ENCODE results near the gene CYP4F11.
A peak's percentile ranks its signal among the peaks of the same experiment; 100 is the strongest.
"Not testable (repeated sequence)": the region's sequence is repeated elsewhere in the genome, so short reads cannot be mapped to it uniquely, and the experiment has no call there.

The CYP4F11 gene

GRCh38 chr19:15885919-15886318 is 48.4 kb downstream of the CYP4F11 start:
- no peak for DNase-seq (ENCODE audit: low read depth in 2 of 3, low spot score in 1 of 3)

GRCh38 chr19:15885167-15885566 is 49.2 kb downstream of the CYP4F11 start:
- no peak for DNase-seq (ENCODE audit: low read depth in 2 of 3, low spot score in 1 of 3)

- DNase-seq (ENCODE audit: low read depth in 2 of 3, low spot score in 1 of 3) = not testable (repeated sequence)
These were observed 51.0 kb downstream of the CYP4F11 start for GRCh38 chr19:15883329-15883728.

- no peak for DNase-seq (ENCODE audit: low read depth in 2 of 3, low spot score in 1 of 3)
These were observed 59.4 kb downstream of the CYP4F11 start for GRCh38 chr19:15874821-15875474.

- not testable (repeated sequence) for DNase-seq (ENCODE audit: low read depth in 2 of 3, low spot score in 1 of 3)
These were observed 60.6 kb downstream of the CYP4F11 start for GRCh38 chr19:15873771-15874170.

- DNase-seq (ENCODE audit: low read depth in 2 of 3, low spot score in 1 of 3) = peak in 1 of 3 donors; percentile 4
These were observed 62.8 kb downstream of the CYP4F11 start for GRCh38 chr19:15871570-15871969.

- DNase-seq (ENCODE audit: low read depth in 2 of 3, low spot score in 1 of 3) = no peak
These were observed 64.5 kb downstream of the CYP4F11 start for GRCh38 chr19:15869873-15870272.

GRCh38 chr19:15869109-15869555 is 65.2 kb downstream of the CYP4F11 start:
- peak; percentile 3 to 13 (median 12) for DNase-seq (ENCODE audit: low read depth in 2 of 3, low spot score in 1 of 3)

- DNase-seq (ENCODE audit: low read depth in 2 of 3, low spot score in 1 of 3) = no peak
These were observed 67.7 kb downstream of the CYP4F11 start for GRCh38 chr19:15866636-15867035.

GRCh38 chr19:15864824-15865223 is 69.5 kb downstream of the CYP4F11 start:
- no peak for DNase-seq (ENCODE audit: low read depth in 2 of 3, low spot score in 1 of 3)

- no peak for DNase-seq (ENCODE audit: low read depth in 2 of 3, low spot score in 1 of 3)
These were observed 71.1 kb downstream of the CYP4F11 start for GRCh38 chr19:15863272-15863671.

GRCh38 chr19:15862444-15862843 is 71.9 kb downstream of the CYP4F11 start:
- no peak for DNase-seq (ENCODE audit: low read depth in 2 of 3, low spot score in 1 of 3)

Measured in stimulated activated CD4-positive, alpha-beta T cell treated with anti-CD3 and anti-CD28 coated beads, Interleukin-12 subunit alpha, Interleukin-12 subunit beta, amount 100 ng/mL, for 48 hours (primary cell).